ENCODE results near the gene AIP. TPM values are rescaled to one million over a fixed set of nuclear protein-coding genes. Genes with fewer than 3 reads are reported as not detected.

Gene AIP
- total RNA-seq, 1 experiment from 2014 or later = 61.0 TPM

Small RNAs within 50 kb of the gene (microRNA-seq; reads per million reads assigned to microRNA genes)
- not detected for gene MIR6752 (ENCODE audit: borderline number of aligned reads)

Other genes with a start within 250 kb of the AIP start
- gene GRK2, start 216.6 kb upstream of the AIP start, total RNA-seq (2021; ENCODE audit: unreplicated experiment) = 83.0 TPM
- 61.1 TPM for gene ANKRD13D, start 193.7 kb upstream of the AIP start, total RNA-seq (2021; ENCODE audit: unreplicated experiment)
- gene SSH3, start 179.5 kb upstream of the AIP start, total RNA-seq (2021; ENCODE audit: unreplicated experiment) = 57.8 TPM
- gene POLD4, start 129.5 kb upstream of the AIP start, total RNA-seq (2021; ENCODE audit: unreplicated experiment) = 44.2 TPM
- gene CLCF1, start 109.4 kb upstream of the AIP start, total RNA-seq (2021; ENCODE audit: unreplicated experiment) = 12.2 TPM
- 49.8 TPM for gene RAD9A, start 91.0 kb upstream of the AIP start, total RNA-seq (2021; ENCODE audit: unreplicated experiment)
- 238 TPM for gene PPP1CA, start 81.2 kb upstream of the AIP start, total RNA-seq (2021; ENCODE audit: unreplicated experiment)
- gene TBC1D10C, start 78.9 kb upstream of the AIP start, total RNA-seq (2021; ENCODE audit: unreplicated experiment) = 0.39 TPM
- gene CARNS1, start 67.3 kb upstream of the AIP start, total RNA-seq (2021; ENCODE audit: unreplicated experiment) = 1.0 TPM
- 54.1 TPM for gene RPS6KB2, start 54.5 kb upstream of the AIP start, total RNA-seq (2021; ENCODE audit: unreplicated experiment)
- 1.4 TPM for gene PTPRCAP, start 45.3 kb upstream of the AIP start, total RNA-seq (2021; ENCODE audit: unreplicated experiment)
- gene CORO1B, start 39.5 kb upstream of the AIP start, total RNA-seq (2021; ENCODE audit: unreplicated experiment) = 94.5 TPM
- not detected for gene GPR152, start 30.3 kb upstream of the AIP start, total RNA-seq (2021; ENCODE audit: unreplicated experiment)
- not detected for gene CABP4, start 27.7 kb upstream of the AIP start, total RNA-seq (2021; ENCODE audit: unreplicated experiment)
- 44.2 TPM for gene TMEM134, start 13.8 kb upstream of the AIP start, total RNA-seq (2021; ENCODE audit: unreplicated experiment)
- gene PITPNM1, start 22.3 kb downstream of the AIP start, total RNA-seq (2021; ENCODE audit: unreplicated experiment) = 79.5 TPM
- 53.6 TPM for gene CDK2AP2, start 25.1 kb downstream of the AIP start, total RNA-seq (2021; ENCODE audit: unreplicated experiment)
- gene CABP2, start 40.4 kb downstream of the AIP start, total RNA-seq (2021; ENCODE audit: unreplicated experiment) = not detected
- gene GSTP1, start 100.8 kb downstream of the AIP start, total RNA-seq (2021; ENCODE audit: unreplicated experiment) = 893 TPM
- gene NDUFV1, start 123.9 kb downstream of the AIP start, total RNA-seq (2021; ENCODE audit: unreplicated experiment) = 242 TPM
- 18.7 TPM for gene NUDT8, start 146.9 kb downstream of the AIP start, total RNA-seq (2021; ENCODE audit: unreplicated experiment)
- not detected for gene TBX10, start 156.7 kb downstream of the AIP start, total RNA-seq (2021; ENCODE audit: unreplicated experiment)
- 0.30 TPM for gene ACY3, start 167.7 kb downstream of the AIP start, total RNA-seq (2021; ENCODE audit: unreplicated experiment)
- not detected for gene ALDH3B2, start 191.6 kb downstream of the AIP start, total RNA-seq (2021; ENCODE audit: unreplicated experiment)

All from HCT116 (cell line).